K562 (cell line): ENCODE results near the gene TARP.

Source experiments
- CTBP1 ChIP-seq: fragments of 450-650 bp; IDR thresholded peaks from 2 replicates; pipeline ENCODE4 v1.6.1; 2016; ENCODE audit warnings: borderline replicate concordance
- ELF1 ChIP-seq: fragments of 200-800 bp; sonication (Bioruptor generic); IDR thresholded peaks from 2 replicates; pipeline ENCODE4 v1.6.1; 2016; ENCODE audit warnings: missing genetic modification characterization, missing compliant biosample characterization
- FOXJ2 ChIP-seq: fragments of 200-800 bp; sonication (Bioruptor generic); IDR thresholded peaks from 2 replicates; pipeline ENCODE4 v1.6.1; 2016; ENCODE audit warnings: missing genetic modification characterization, missing compliant biosample characterization
- GATA2 ChIP-seq: sonication (generic); formaldehyde crosslinking; IDR thresholded peaks from 2 replicates; pipeline ENCODE4 v1.4.0; 2020; ENCODE audit warnings: mild to moderate bottlenecking, missing genetic modification reagents
- KHSRP ChIP-seq: fragments of 450-650 bp; IDR thresholded peaks from 2 replicates; pipeline ENCODE4 v1.6.1; 2017
- MNT ChIP-seq, 2 experiments: fragments of 450-650 bp; conservative IDR thresholded peaks; 2 replicates each; pipeline ENCODE4 v1.6.1; 2017; ENCODE audit warnings: mild to moderate bottlenecking in 2 of 2, moderate library complexity in 2 of 2
- MTA3 ChIP-seq: fragments of 450-650 bp; formaldehyde crosslinking; IDR thresholded peaks from 2 replicates; pipeline ENCODE4 v1.6.1; 2017; ENCODE audit warnings: mild to moderate bottlenecking, borderline replicate concordance
- NCOA6 ChIP-seq: fragments of 450-650 bp; IDR thresholded peaks from 2 replicates; pipeline ENCODE4 v1.6.1; 2017; ENCODE audit warnings: mild to moderate bottlenecking
- RCOR1 ChIP-seq, 2 experiments: IDR thresholded peaks; 2 replicates each; pipeline ENCODE4 v1.6.1; 2012; ENCODE audit warnings: low read depth in 2 of 2, low read length in 2 of 2, borderline replicate concordance in 1 of 2, improper control_type of control experiment in 1 of 2
- SMARCC2 ChIP-seq: fragments of 450-650 bp; IDR thresholded peaks from 2 replicates; pipeline ENCODE4 v1.6.1; 2017; ENCODE audit warnings: antibody characterized with exemption, moderate library complexity, mild to moderate bottlenecking, low read depth
- SRSF3 ChIP-seq: fragments of 200-400 bp; formaldehyde crosslinking; IDR thresholded peaks from 2 replicates; pipeline ENCODE4 v1.6.1; 2016; ENCODE audit warnings: mild to moderate bottlenecking, low read length, moderate library complexity; ENCODE audit not compliant: insufficient read depth

TARP gene

GRCh38 chr7:38215735-38216670, 57.4 kb downstream of the TARP start (continued):
- TF ChIP-seq ELF1 (tag) (0 out of 2 replicates have a peak, but pooled peaks have one; percentile 31), MTA3 (no peak), SMARCC2 (no peak), RCOR1 (IDR thresholded peaks at IDR 0.05; ENCODE audit: borderline replicate concordance in 1 of 2, low read depth in 2 of 2, low read length in 2 of 2) (peak in 1 of 2 experiments; percentile 66; a peak in 2 of 4 replicates), FOXJ2 (tag) (no peak), MNT (conservative IDR thresholded peaks at IDR 0.05) (peak in 1 of 2 experiments; percentile 30; a peak in 1 of 4 replicates), KHSRP (no peak), SRSF3 (no peak), GATA2 (CRISPR knock-in tag) (no peak), NCOA6 (no peak), CTBP1 (peak; percentile 42; the same call in 1 of the 2 replicates)
